GM12878 (cell line): ENCODE results near the gene TMEM91. TPM values are rescaled to one million over a fixed set of nuclear protein-coding genes. Genes with fewer than 3 reads are reported as not detected.
A peak's percentile ranks its signal among the peaks of the same experiment; 100 is the strongest.

Experiments used
- ATAC-seq: fragments of 200-7000 bp; cut with Tn5 transposase; 3 replicates; pipeline ENCODE4 v1.9.1; 2020; ENCODE audit warnings: mild to moderate bottlenecking, moderate library complexity
- BruUV-seq: library from RNA; stranded (reverse); fragments of 400-500 nt; replicated peaks from 2 replicates; lab custom pipeline; 2021; lab: Mats Ljungman, UMichigan
- CTCF ChIA-PET: fragments of 300-600 bp; sonication (Branson Sonifier 250); formaldehyde crosslinking; extraction: SDS; loops from one replicate; lab custom pipeline; 2021; ENCODE audit warnings: inconsistent platforms; lab: Yijun Ruan, JAX
- POLR2A ChIA-PET: fragments of 350-600 bp; formaldehyde crosslinking; extraction: SDS; loops from one replicate; lab custom pipeline; 2021; ENCODE audit warnings: inconsistent platforms; lab: Charles Lee
- RAD21 ChIA-PET: fragments of 300-600 bp; sonication (Branson Sonifier 250); formaldehyde crosslinking; loops from one replicate; lab custom pipeline; 2023; ENCODE audit warnings: antibody characterized with exemption; ENCODE audit not compliant: unreplicated experiment; lab: Charles Lee
- SMC1A ChIA-PET: fragments of 300-600 bp; sonication (Branson Sonifier 250); formaldehyde crosslinking; loops from one replicate; lab custom pipeline; 2023; ENCODE audit not compliant: unreplicated experiment, uncharacterized antibody; lab: Charles Lee
- DNase-seq: peaks from one replicate; pipeline ENCODE4 v3.0.0-alpha.2; 2011; ENCODE audit warnings: low read depth, low spot score
- FAIRE-seq: peaks from 3 replicates; lab custom pipeline; 2011; peaks lifted over from hg19 to GRCh38; lab: Jason Lieb, UNC
- H2AFZ ChIP-seq: 2 replicates; pipeline ENCODE4 v1.6.0; 2011; ENCODE audit warnings: low read depth, low read length, control low read depth; ENCODE audit not compliant: control insufficient read depth
- H3K27ac ChIP-seq: 2 replicates; pipeline ENCODE4 v1.5.1; 2011; ENCODE audit warnings: control low read depth; ENCODE audit not compliant: control insufficient read depth, insufficient read depth
- H3K27me3 ChIP-seq, 2 experiments: replicated peaks in 1 of 2; 2 replicates each; pipeline versions ENCODE4 v1.6.0 to v1.6.1; 2011; ENCODE audit warnings: low read length in 1 of 2; ENCODE audit not compliant: control insufficient read depth in 2 of 2, insufficient read depth in 2 of 2
- H3K36me3 ChIP-seq, 2 experiments: 2 replicates each; pipeline ENCODE4 v1.5.1; 2011; ENCODE audit warnings: low read length in 1 of 2; ENCODE audit not compliant: control insufficient read depth in 2 of 2, insufficient read depth in 2 of 2
- H3K4me1 ChIP-seq: 2 replicates; pipeline ENCODE4 v1.6.1; 2011; ENCODE audit warnings: mild to moderate bottlenecking, low read length, moderate library complexity, mixed read lengths; ENCODE audit not compliant: control insufficient read depth, insufficient read depth
- H3K4me2 ChIP-seq: 2 replicates; pipeline ENCODE4 v1.6.0; 2011; ENCODE audit warnings: control low read depth; ENCODE audit not compliant: control insufficient read depth, insufficient read depth
- H3K4me3 ChIP-seq: fragments of 200-600 bp; sonication (generic); 2 replicates; pipeline ENCODE4 v1.5.1; 2016
- H3K79me2 ChIP-seq: 2 replicates; pipeline ENCODE4 v1.6.0; 2011; ENCODE audit warnings: low read length; ENCODE audit not compliant: control insufficient read depth, insufficient read depth
- H3K9ac ChIP-seq: 2 replicates; pipeline ENCODE4 v1.8.0; 2011; ENCODE audit warnings: low read length, control low read depth, mixed read lengths; ENCODE audit not compliant: control insufficient read depth, insufficient read depth
- H3K9me3 ChIP-seq: replicated peaks from 3 replicates; pipeline ENCODE4 v1.5.1; 2011; ENCODE audit warnings: mild to moderate bottlenecking, low read length; ENCODE audit not compliant: control insufficient read depth, insufficient read depth
- H4K20me1 ChIP-seq: 2 replicates; pipeline ENCODE4 v1.6.0; 2011; ENCODE audit not compliant: control insufficient read depth, insufficient read depth
- BRCA1 ChIP-seq: IDR thresholded peaks from 2 replicates; pipeline ENCODE4 v1.6.1; 2011; ENCODE audit warnings: low read depth, low read length, improper control_type of control experiment
- CHD1 ChIP-seq: IDR thresholded peaks from 2 replicates; pipeline ENCODE4 v1.6.1; 2012; ENCODE audit warnings: low read depth, low read length, improper control_type of control experiment
- ESRRA ChIP-seq: IDR thresholded peaks from 2 replicates; pipeline ENCODE4 v1.6.1; 2012; ENCODE audit warnings: mild to moderate bottlenecking, low read length, improper control_type of control experiment
- FOXK2 ChIP-seq: fragments of 450-650 bp; IDR thresholded peaks from 2 replicates; pipeline ENCODE4 v1.6.1; 2017; ENCODE audit warnings: mild to moderate bottlenecking, moderate library complexity
- MXI1 ChIP-seq: fragments of 150-350 bp; IDR thresholded peaks from 2 replicates; pipeline ENCODE4 v1.6.1; 2011; ENCODE audit warnings: low read depth, mild to moderate bottlenecking, inconsistent platforms, low read length, improper control_type of control experiment
- MYB ChIP-seq: fragments of 150-350 bp; IDR thresholded peaks from 2 replicates; pipeline ENCODE4 v1.6.1; 2014; ENCODE audit warnings: mild to moderate bottlenecking, low read depth, low read length, borderline replicate concordance
- NFYA ChIP-seq: IDR thresholded peaks from 2 replicates; pipeline ENCODE4 v1.6.1; 2011; ENCODE audit warnings: low read depth, mild to moderate bottlenecking, low read length, improper control_type of control experiment, borderline replicate concordance
- POU2F2 ChIP-seq: IDR thresholded peaks from 3 replicates; pipeline ENCODE4 v1.6.1; 2011; ENCODE audit warnings: low read depth, mild to moderate bottlenecking, low read length, borderline replicate concordance
- SMAD5 ChIP-seq: IDR thresholded peaks from 2 replicates; pipeline ENCODE4 v1.6.1; 2016; ENCODE audit warnings: antibody characterized with exemption, low read depth
- SREBF2 ChIP-seq: IDR thresholded peaks from 2 replicates; pipeline ENCODE4 v1.6.1; 2012; ENCODE audit warnings: mild to moderate bottlenecking, low read length
- USF1 ChIP-seq: IDR thresholded peaks from 2 replicates; pipeline ENCODE4 v1.6.1; 2011; ENCODE audit warnings: borderline replicate concordance, low read depth, mild to moderate bottlenecking, moderate library complexity, mixed read lengths, low read length; ENCODE audit not compliant: insufficient read depth; ENCODE audit errors: extremely low read length
- ZNF622 ChIP-seq: fragments of 450-650 bp; IDR thresholded peaks from 2 replicates; pipeline ENCODE4 v1.6.1; 2017; ENCODE audit warnings: mild to moderate bottlenecking, inconsistent platforms
- ZNF687 ChIP-seq: fragments of 450-650 bp; IDR thresholded peaks from 2 replicates; pipeline ENCODE4 v1.6.1; 2017; ENCODE audit warnings: mild to moderate bottlenecking, moderate library complexity
- WGBS: methylation state at CpG from one replicate; pipeline ENCODE4 v1.1.6; 2016; ENCODE audit warnings: low lambda C conversion rate; ENCODE audit not compliant: insufficient replicate concordance, insufficient coverage; ENCODE audit errors: missing lambda C conversion rate; 5-methylcytosine and 5-hydroxymethylcytosine counted together
- in situ Hi-C: fragments of 300-500 bp; cut with MboI; formaldehyde crosslinking; loops from 9 replicates; pipeline ENCODE4 v1.14.3; 2018; ENCODE audit warnings: mixed read lengths
- intact Hi-C: fragments of 100-400 bp; cut with micrococcal nuclease; formaldehyde crosslinking; loops from one replicate; pipeline ENCODE4 v1.14.2; 2022; ENCODE audit not compliant: unreplicated experiment
- polyA plus RNA-seq, 11 experiments: library from polyadenylated mRNA; depleted of rRNA in 4 of 11; unstranded in 6 of 11; stranded (reverse) in 5 of 11; fragments of >200 nt; fragmentation: Nextera tagmentation in 4 of 11; fragmentation: Illumina TruSeq in 1 of 11; extraction: Ambion mirVana in 4 of 11; extraction: Trizol in 1 of 11; gene quantifications; 1 replicate in 1 of 11; 2 replicates in 10 of 11; pipeline versions ENCODE4 v1.2.1 to v1.2.3, GENCODE V29; 2011 to 2016; ENCODE audit warnings: inconsistent platforms in 2 of 11, missing spikeins in 2 of 11, low read depth in 1 of 11
- total RNA-seq, 4 experiments: library from RNA; depleted of rRNA in 3 of 4; stranded (reverse); fragments of >200 nt in 3 of 4; fragmentation: Illumina TruSeq in 1 of 4; extraction: Trizol in 1 of 4; gene quantifications; 2 replicates each; pipeline versions ENCODE4 v1.2.1 to v1.2.3, GENCODE V29; 2013 to 2021
- TF ChIP-seq, protein P1 (sequence below): IDR thresholded peaks from 2 replicates; pipeline ENCODE4 v1.6.1; 2011; ENCODE audit warnings: mild to moderate bottlenecking, low read depth, low read length, moderate library complexity; ENCODE audit not compliant: insufficient replicate concordance
- TF ChIP-seq, protein P2 (sequence below): fragments of 450-650 bp; IDR thresholded peaks from 2 replicates; pipeline ENCODE4 v1.6.1; 2018; ENCODE audit warnings: borderline replicate concordance, mild to moderate bottlenecking; ENCODE audit not compliant: partially characterized antibody
- TF ChIP-seq, protein P3 (sequence below): IDR thresholded peaks from 2 replicates; pipeline ENCODE4 v1.6.1; 2012; ENCODE audit warnings: low read depth, low read length, improper control_type of control experiment

Gene TMEM91
- total and polyA plus RNA-seq, 10 of the 15 experiments (the other 5 are each of a cell fraction or from before 2014, with no cell fraction given) = 1.5 to 5.5 (median 2.7) TPM

DNA sequence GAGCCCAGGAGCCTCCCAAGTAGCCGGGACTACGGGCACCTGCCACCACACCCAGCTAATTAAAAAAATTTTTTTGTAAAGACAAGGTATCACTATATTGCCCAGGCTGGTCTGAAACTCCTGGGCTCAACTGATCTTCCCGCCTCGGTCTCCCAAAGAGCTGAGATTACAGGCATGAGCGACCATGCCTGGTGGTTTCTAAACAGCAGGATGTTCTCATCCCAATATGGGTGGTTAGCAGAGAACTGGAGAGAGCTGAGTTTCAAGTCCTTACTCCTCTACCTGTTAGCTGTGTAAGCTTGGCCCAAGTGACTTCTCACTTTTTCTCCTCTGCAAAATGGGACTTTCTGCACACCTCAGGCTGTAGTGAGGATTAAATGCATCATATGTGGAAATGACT lies 8.0 kb downstream of the TMEM91 start:
- BruUV-seq = no TSS peak
- no peak overlapping the region for H3K9ac ChIP-seq
- peaks cover 6% of the 10 kb centered on the region; the same call in 1 of the 2 replicates for H3K4me1 ChIP-seq
- H3K27me3 ChIP-seq = no peaks in the 10 kb centered on the region
- intact Hi-C loops = no loop called here
- ATAC-seq = peak; percentile 66
- in situ Hi-C loops = no loop called here
- WGBS = 72% methylated on average over 5 of the region's 5 CpGs
- H3K79me2 ChIP-seq = no peaks in the 10 kb centered on the region
- no peak overlapping the region for H3K4me3 ChIP-seq
- no peak for FAIRE-seq
- H4K20me1 ChIP-seq = no peaks in the 10 kb centered on the region
- no peaks in the 10 kb centered on the region for H3K9me3 ChIP-seq
- SMC1A ChIA-PET = interaction anchor here (0.8 kb wide), 1 partner anchor 19 kb away, joined by 3 read pairs; no protein-coding TSS in a partner anchor
- POLR2A ChIA-PET = interaction anchor here (1.0 kb wide), 1 partner anchor 20 kb away, joined by 4 read pairs; no protein-coding TSS in a partner anchor
- CTCF ChIA-PET = interaction anchor here (0.6 to 1.1 kb wide), 3 partner anchors 10 to 808 kb away, joined by 3 to 6 read pairs (median 4); no protein-coding TSS in a partner anchor
- H3K27ac ChIP-seq = no peak overlapping the region
- DNase-seq = no peak
- H3K4me2 ChIP-seq = no peak overlapping the region
- peaks cover 8 to 17% of the 10 kb centered on the region in 2 experiments; a peak in 3 of 4 replicates for H3K36me3 ChIP-seq
- RAD21 ChIA-PET = no interaction called here
- H2AFZ ChIP-seq = no peak overlapping the region
- TF ChIP-seq ZNF622 (no peak), NFYA (no peak), MXI1 (no peak), FOXK2 (no peak), ZNF687 (no peak), CHD1 (no peak), USF1 (no peak), POU2F2 (no peak), SMAD5 (no peak), BRCA1 (no peak), SREBF2 (no peak), ESRRA (no peak), MYB (no peak)
- TF ChIP-seq, protein P1, sequence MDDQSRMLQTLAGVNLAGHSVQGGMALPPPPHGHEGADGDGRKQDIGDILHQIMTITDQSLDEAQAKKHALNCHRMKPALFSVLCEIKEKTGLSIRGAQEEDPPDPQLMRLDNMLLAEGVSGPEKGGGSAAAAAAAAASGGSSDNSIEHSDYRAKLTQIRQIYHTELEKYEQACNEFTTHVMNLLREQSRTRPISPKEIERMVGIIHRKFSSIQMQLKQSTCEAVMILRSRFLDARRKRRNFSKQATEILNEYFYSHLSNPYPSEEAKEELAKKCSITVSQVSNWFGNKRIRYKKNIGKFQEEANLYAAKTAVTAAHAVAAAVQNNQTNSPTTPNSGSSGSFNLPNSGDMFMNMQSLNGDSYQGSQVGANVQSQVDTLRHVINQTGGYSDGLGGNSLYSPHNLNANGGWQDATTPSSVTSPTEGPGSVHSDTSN = no peak
- TF ChIP-seq, protein P2, sequence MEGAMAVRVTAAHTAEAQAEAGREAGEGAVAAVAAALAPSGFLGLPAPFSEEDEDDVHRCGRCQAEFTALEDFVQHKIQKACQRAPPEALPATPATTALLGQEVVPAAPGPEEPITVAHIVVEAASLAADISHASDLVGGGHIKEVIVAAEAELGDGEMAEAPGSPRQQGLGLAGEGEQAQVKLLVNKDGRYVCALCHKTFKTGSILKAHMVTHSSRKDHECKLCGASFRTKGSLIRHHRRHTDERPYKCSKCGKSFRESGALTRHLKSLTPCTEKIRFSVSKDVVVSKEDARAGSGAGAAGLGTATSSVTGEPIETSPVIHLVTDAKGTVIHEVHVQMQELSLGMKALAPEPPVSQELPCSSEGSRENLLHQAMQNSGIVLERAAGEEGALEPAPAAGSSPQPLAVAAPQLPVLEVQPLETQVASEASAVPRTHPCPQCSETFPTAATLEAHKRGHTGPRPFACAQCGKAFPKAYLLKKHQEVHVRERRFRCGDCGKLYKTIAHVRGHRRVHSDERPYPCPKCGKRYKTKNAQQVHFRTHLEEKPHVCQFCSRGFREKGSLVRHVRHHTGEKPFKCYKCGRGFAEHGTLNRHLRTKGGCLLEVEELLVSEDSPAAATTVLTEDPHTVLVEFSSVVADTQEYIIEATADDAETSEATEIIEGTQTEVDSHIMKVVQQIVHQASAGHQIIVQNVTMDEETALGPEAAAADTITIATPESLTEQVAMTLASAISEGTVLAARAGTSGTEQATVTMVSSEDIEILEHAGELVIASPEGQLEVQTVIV = no peak
- TF ChIP-seq, protein P3, sequence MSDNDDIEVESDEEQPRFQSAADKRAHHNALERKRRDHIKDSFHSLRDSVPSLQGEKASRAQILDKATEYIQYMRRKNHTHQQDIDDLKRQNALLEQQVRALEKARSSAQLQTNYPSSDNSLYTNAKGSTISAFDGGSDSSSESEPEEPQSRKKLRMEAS = no peak
